OCI-LY7 (cell line): ENCODE data around the gene PIEZO2.

ENCODE experiments used
- CTCF ChIP-seq: fragments of 200-600 bp; sonication (generic); conservative IDR thresholded peaks from 2 replicates; pipeline ENCODE4 v1.5.1; 2014; ENCODE audit warnings: mild to moderate bottlenecking, antibody characterized with exemption, low read length, moderate library complexity, mixed read lengths
- EZH2phosphoT487 ChIP-seq: fragments of 200-600 bp; sonication (generic); IDR thresholded peaks from 2 replicates; pipeline ENCODE4 v1.6.1; 2018; ENCODE audit warnings: low read depth, borderline replicate concordance, mild to moderate bottlenecking, mixed run types, antibody characterized with exemption, low read length, moderate library complexity, mixed read lengths

GRCh38 chr18:11146947-11147345 is 2.4 kb downstream of the PIEZO2 start:
- TF ChIP-seq CTCF (no peak), EZH2phosphoT487 (no peak)
